HG03457 (cell line): ENCODE measurements around the gene CD38.

ENCODE experiments used
- ATAC-seq: cut with Tn5 transposase; IDR thresholded peaks from one replicate; pipeline ENCODE4 v1.9.1; 2021; ENCODE audit warnings: moderate number of reproducible peaks; ENCODE audit not compliant: unreplicated experiment

CD38 gene

GRCh38 chr4:15758294-15758693 is 19.8 kb upstream of the CD38 start:
- ATAC-seq, result no peak

GRCh38 chr4:15762460-15762859 is 15.7 kb upstream of the CD38 start:
- peak; percentile 46 for ATAC-seq

GRCh38 chr4:15765391-15765790 is 12.7 kb upstream of the CD38 start:
- ATAC-seq, result no peak

- peak; percentile 51 for ATAC-seq
Observed at GRCh38 chr4:15765910-15766697, 12.0 kb upstream of the CD38 start.

- ATAC-seq, result no peak
Observed at GRCh38 chr4:15766821-15767220, 11.3 kb upstream of the CD38 start.

- no peak for ATAC-seq
Observed at GRCh38 chr4:15769202-15769601, 8.9 kb upstream of the CD38 start.

- ATAC-seq, result peak; percentile 81
Observed at GRCh38 chr4:15771216-15772058, 6.7 kb upstream of the CD38 start.

GRCh38 chr4:15774020-15774420 is 4.1 kb upstream of the CD38 start:
- ATAC-seq, result no peak

GRCh38 chr4:15776871-15777648 is 1.1 kb upstream of the CD38 start:
- ATAC-seq, result no peak

GRCh38 chr4:15777697-15778288 is 335 bp upstream of the CD38 start:
- no peak for ATAC-seq

- ATAC-seq, result no peak
Observed at GRCh38 chr4:15779306-15779705, 1.2 kb downstream of the CD38 start.

- no peak for ATAC-seq
Observed at GRCh38 chr4:15779809-15780208, 1.7 kb downstream of the CD38 start.

GRCh38 chr4:15781427-15782095 is 3.4 kb downstream of the CD38 start:
- ATAC-seq, result peak; percentile 34

- no peak for ATAC-seq
Observed at GRCh38 chr4:15783676-15784075, 5.5 kb downstream of the CD38 start.

GRCh38 chr4:15784959-15785634 is 7.0 kb downstream of the CD38 start:
- peak; percentile 73 for ATAC-seq

- ATAC-seq, result no peak
Observed at GRCh38 chr4:15786743-15787142, 8.6 kb downstream of the CD38 start.

- ATAC-seq, result no peak
Observed at GRCh38 chr4:15792974-15793373, 14.8 kb downstream of the CD38 start.

GRCh38 chr4:15793506-15794363 is 15.6 kb downstream of the CD38 start:
- ATAC-seq, result no peak

GRCh38 chr4:15794426-15794825 is 16.3 kb downstream of the CD38 start:
- no peak for ATAC-seq
